A549 (cell line): ENCODE results near the gene INTS12. TPM values are rescaled to one million over a fixed set of nuclear protein-coding genes. Genes with fewer than 3 reads are reported as not detected.

Experiments used
- ATAC-seq, 2 experiments: fragments of 200-7000 bp in 1 of 2; fragments of >200 bp in 1 of 2; cut with Nextera tagmentation in 1 of 2; cut with Tn5 transposase in 1 of 2; 3 replicates each; pipeline versions ENCODE4 v1.8.0 to v1.9.1; 2018 to 2020; ENCODE audit warnings: mild to moderate bottlenecking in 1 of 2, moderate library complexity in 1 of 2
- CTCF ChIA-PET: fragments of 300-600 bp; sonication (Branson Sonifier 250); formaldehyde crosslinking; extraction: SDS; loops from one replicate; lab custom pipeline; 2021; ENCODE audit warnings: antibody characterized with exemption, inconsistent platforms; lab: Yijun Ruan, JAX
- POLR2A ChIA-PET: fragments of 350-600 bp; formaldehyde crosslinking; extraction: SDS; loops from one replicate; lab custom pipeline; 2021; ENCODE audit warnings: antibody characterized with exemption, inconsistent platforms; lab: Yijun Ruan, JAX
- DNase-seq, 2 experiments: peaks; one replicate each; pipeline versions ENCODE4 v3.0.0 to v3.0.0-alpha.2; 2011 to 2016; ENCODE audit warnings: low read depth in 1 of 2, low spot score in 1 of 2
- FAIRE-seq: peaks from 2 replicates; lab custom pipeline; 2011; peaks lifted over from hg19 to GRCh38; lab: Jason Lieb, UNC
- H3K27ac ChIP-seq, 2 experiments: fragments of >200 bp; sonication (Bioruptor Twin); formaldehyde crosslinking; 3 replicates each; pipeline ENCODE4 v1.5.1; 2016 to 2017
- H3K4me1 ChIP-seq: fragments of >200 bp; sonication (Bioruptor Twin); formaldehyde crosslinking; 3 replicates; pipeline ENCODE4 v1.6.1; 2016
- H3K4me2 ChIP-seq: fragments of >200 bp; sonication (Bioruptor Twin); formaldehyde crosslinking; 3 replicates; pipeline ENCODE4 v1.6.1; 2016
- H3K4me3 ChIP-seq: fragments of >200 bp; sonication (Bioruptor Twin); formaldehyde crosslinking; 3 replicates; pipeline ENCODE4 v1.5.1; 2016
- H3K9me3 ChIP-seq: fragments of >200 bp; sonication (Bioruptor Twin); formaldehyde crosslinking; 3 replicates; pipeline ENCODE4 v1.6.1; 2016
- CBX2 ChIP-seq: fragments of 200-600 bp; sonication (generic); IDR thresholded peaks from 2 replicates; pipeline ENCODE4 v1.6.1; 2016; ENCODE audit warnings: low read depth, mild to moderate bottlenecking, borderline replicate concordance
- CBX8 ChIP-seq: fragments of 200-600 bp; sonication (generic); IDR thresholded peaks from 2 replicates; pipeline ENCODE4 v1.6.1; 2016
- CHD2 ChIP-seq: fragments of 150-350 bp; IDR thresholded peaks from 2 replicates; pipeline ENCODE4 v1.6.1; 2014; ENCODE audit warnings: low read length; ENCODE audit not compliant: partially characterized antibody
- EHF ChIP-seq: fragments of 250-450 bp; sonication (Bioruptor Pico); IDR thresholded peaks from 2 replicates; pipeline ENCODE4 v1.5.0; 2020; ENCODE audit warnings: mild to moderate bottlenecking
- ESRRA ChIP-seq: fragments of 150-350 bp; IDR thresholded peaks from 2 replicates; pipeline ENCODE4 v1.6.1; 2014; ENCODE audit warnings: mild to moderate bottlenecking, low read length, borderline replicate concordance
- FOSB ChIP-seq: fragments of 250-450 bp; sonication (Bioruptor Pico); IDR thresholded peaks from 2 replicates; pipeline ENCODE4 v1.5.0; 2020; ENCODE audit warnings: mild to moderate bottlenecking, moderate library complexity
- JUNB ChIP-seq: fragments of >200 bp; sonication (Bioruptor Twin); formaldehyde crosslinking; IDR thresholded peaks from 2 replicates; pipeline ENCODE4 v1.6.1; 2016
- MAFK ChIP-seq: fragments of 450-650 bp; IDR thresholded peaks from 2 replicates; pipeline ENCODE4 v1.6.1; 2014; ENCODE audit not compliant: partially characterized antibody
- MAZ ChIP-seq: fragments of 150-350 bp; IDR thresholded peaks from 2 replicates; pipeline ENCODE4 v1.6.1; 2014; ENCODE audit warnings: antibody characterized with exemption, low read depth, low read length, borderline replicate concordance
- NPAS2 ChIP-seq: fragments of 250-450 bp; sonication (Bioruptor Pico); IDR thresholded peaks from 2 replicates; pipeline ENCODE4 v1.8.0; 2022; ENCODE audit warnings: mild to moderate bottlenecking, moderate library complexity, borderline replicate concordance
- RAD21 ChIP-seq, 2 experiments: fragments of >200 bp in 1 of 2; sonication (Bioruptor Twin) in 1 of 2; formaldehyde crosslinking in 1 of 2; IDR thresholded peaks in 1 of 2; conservative IDR thresholded peaks in 1 of 2; 2 replicates in 1 of 2; 3 replicates in 1 of 2; pipeline ENCODE4 v1.6.1; 2012 to 2018; ENCODE audit warnings: inconsistent platforms in 1 of 2
- ZC3H11A ChIP-seq: fragments of 450-650 bp; IDR thresholded peaks from 2 replicates; pipeline ENCODE4 v1.6.1; 2014; ENCODE audit warnings: antibody characterized with exemption, mild to moderate bottlenecking
- ZNF302 ChIP-seq: fragments of 250-450 bp; sonication (Bioruptor Pico); IDR thresholded peaks from 2 replicates; pipeline ENCODE4 v1.9.0; 2021; ENCODE audit warnings: inconsistent platforms, mild to moderate bottlenecking, moderate library complexity
- WGBS: methylation state at CpG from one replicate; pipeline ENCODE4 v1.1.6; 2017; ENCODE audit errors: missing lambda C conversion rate; 5-methylcytosine and 5-hydroxymethylcytosine counted together
- polyA plus RNA-seq, 4 experiments: library from polyadenylated mRNA; depleted of rRNA in 3 of 4; stranded (reverse); fragments of >200 nt; fragmentation: RNase III in 1 of 4; extraction: RNeasy Plus Mini Kit Qiagen cat#74134 plus additional on column Dnase treatment in 1 of 4; gene quantifications; 2 replicates in 3 of 4; 3 replicates in 1 of 4; pipeline ENCODE4 v1.2.3, GENCODE V29; 2011 to 2017
- TF ChIP-seq, protein P1 (sequence below): fragments of 250-450 bp; sonication (Bioruptor Pico); IDR thresholded peaks from 2 replicates; pipeline ENCODE4 v1.5.0; 2020; ENCODE audit warnings: low read depth, mild to moderate bottlenecking, moderate library complexity
- TF ChIP-seq, protein P2 (sequence below): fragments of >200 bp; sonication (Bioruptor Twin); formaldehyde crosslinking; IDR thresholded peaks from 3 replicates; pipeline ENCODE4 v1.6.1; 2016
- TF ChIP-seq, protein P3 (sequence below): IDR thresholded peaks from 2 replicates; pipeline ENCODE4 v1.6.1; 2012
- TF ChIP-seq, protein P4 (sequence below): fragments of >200 bp; sonication (Bioruptor Twin); formaldehyde crosslinking; IDR thresholded peaks from 2 replicates; pipeline ENCODE4 v1.6.1; 2016
- TF ChIP-seq, protein P5 (sequence below): IDR thresholded peaks from 2 replicates; pipeline ENCODE4 v1.6.1; 2012; ENCODE audit warnings: low read depth, borderline replicate concordance
- TF ChIP-seq, protein P6 (sequence below): fragments of >200 bp; sonication (Bioruptor Twin); formaldehyde crosslinking; IDR thresholded peaks from 3 replicates; pipeline ENCODE4 v1.5.1; 2016
- TF ChIP-seq, protein P7 (sequence below): fragments of 250-450 bp; sonication (Bioruptor Pico); IDR thresholded peaks from 2 replicates; pipeline ENCODE4 v1.5.0; 2021; ENCODE audit warnings: mild to moderate bottlenecking, moderate library complexity, borderline replicate concordance

Gene INTS12
- polyA plus RNA-seq, 2 of the 4 experiments (the other 2 are of a cell fraction), result 13.0 to 39.0 TPM

DNA sequence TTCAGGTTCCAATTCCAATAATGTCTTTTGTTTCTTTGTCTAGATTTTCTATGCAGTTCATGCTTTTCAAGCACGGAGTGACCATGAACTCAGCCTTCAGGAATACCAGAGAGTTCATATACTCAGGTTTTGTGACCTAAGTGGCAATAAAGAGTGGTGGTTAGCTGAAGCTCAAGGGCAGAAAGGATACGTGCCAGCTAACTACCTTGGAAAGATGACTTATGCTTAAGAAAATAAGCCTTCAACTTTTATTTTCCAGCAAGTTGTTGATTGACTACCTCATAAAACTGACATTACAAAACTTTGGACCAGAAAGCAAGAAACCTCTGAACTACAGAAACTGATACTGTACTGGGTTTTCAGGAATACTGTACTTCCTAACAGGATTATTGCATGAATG, 30.8 kb downstream of the INTS12 start (continued):
- TF ChIP-seq RAD21 (conservative IDR thresholded peaks at IDR 0.05 in 1 of 2, IDR thresholded peaks at IDR 0.05 in 1 of 2), result no peak
- TF ChIP-seq ZNF302 (CRISPR knock-in tag), result no peak
- TF ChIP-seq, protein P1, sequence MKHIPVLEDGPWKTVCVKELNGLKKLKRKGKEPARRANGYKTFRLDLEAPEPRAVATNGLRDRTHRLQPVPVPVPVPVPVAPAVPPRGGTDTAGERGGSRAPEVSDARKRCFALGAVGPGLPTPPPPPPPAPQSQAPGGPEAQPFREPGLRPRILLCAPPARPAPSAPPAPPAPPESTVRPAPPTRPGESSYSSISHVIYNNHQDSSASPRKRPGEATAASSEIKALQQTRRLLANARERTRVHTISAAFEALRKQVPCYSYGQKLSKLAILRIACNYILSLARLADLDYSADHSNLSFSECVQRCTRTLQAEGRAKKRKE (CRISPR knock-in tag), result no peak
- TF ChIP-seq CBX8, result no peak
- TF ChIP-seq, protein P2, sequence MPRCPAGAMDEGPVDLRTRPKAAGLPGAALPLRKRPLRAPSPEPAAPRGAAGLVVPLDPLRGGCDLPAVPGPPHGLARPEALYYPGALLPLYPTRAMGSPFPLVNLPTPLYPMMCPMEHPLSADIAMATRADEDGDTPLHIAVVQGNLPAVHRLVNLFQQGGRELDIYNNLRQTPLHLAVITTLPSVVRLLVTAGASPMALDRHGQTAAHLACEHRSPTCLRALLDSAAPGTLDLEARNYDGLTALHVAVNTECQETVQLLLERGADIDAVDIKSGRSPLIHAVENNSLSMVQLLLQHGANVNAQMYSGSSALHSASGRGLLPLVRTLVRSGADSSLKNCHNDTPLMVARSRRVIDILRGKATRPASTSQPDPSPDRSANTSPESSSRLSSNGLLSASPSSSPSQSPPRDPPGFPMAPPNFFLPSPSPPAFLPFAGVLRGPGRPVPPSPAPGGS, result no peak
- no peak for TF ChIP-seq JUNB
- TF ChIP-seq, protein P3, sequence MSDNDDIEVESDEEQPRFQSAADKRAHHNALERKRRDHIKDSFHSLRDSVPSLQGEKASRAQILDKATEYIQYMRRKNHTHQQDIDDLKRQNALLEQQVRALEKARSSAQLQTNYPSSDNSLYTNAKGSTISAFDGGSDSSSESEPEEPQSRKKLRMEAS, result no peak
- TF ChIP-seq, protein P4, sequence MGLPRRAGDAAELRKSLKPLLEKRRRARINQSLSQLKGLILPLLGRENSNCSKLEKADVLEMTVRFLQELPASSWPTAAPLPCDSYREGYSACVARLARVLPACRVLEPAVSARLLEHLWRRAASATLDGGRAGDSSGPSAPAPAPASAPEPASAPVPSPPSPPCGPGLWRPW, result no peak

DNA sequence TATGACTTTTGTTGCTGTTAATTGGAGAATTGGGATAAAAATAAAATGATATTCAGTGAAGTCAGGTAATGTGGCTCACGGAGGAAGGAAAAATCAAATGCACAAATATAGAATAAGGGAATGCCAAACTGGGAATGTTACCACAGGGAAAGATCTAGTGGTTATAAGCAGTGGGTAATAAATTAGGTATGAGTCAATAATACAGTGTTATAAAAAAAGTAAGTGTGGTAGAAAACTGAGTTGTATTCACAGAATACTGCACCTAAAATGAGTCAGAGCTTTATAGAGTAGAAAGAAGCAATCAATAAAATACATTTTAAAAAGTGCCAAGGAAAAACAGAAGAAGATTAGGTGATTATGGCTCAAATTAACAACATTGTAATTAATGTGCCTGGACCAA, 34.5 kb downstream of the INTS12 start:
- TF ChIP-seq, protein P5, sequence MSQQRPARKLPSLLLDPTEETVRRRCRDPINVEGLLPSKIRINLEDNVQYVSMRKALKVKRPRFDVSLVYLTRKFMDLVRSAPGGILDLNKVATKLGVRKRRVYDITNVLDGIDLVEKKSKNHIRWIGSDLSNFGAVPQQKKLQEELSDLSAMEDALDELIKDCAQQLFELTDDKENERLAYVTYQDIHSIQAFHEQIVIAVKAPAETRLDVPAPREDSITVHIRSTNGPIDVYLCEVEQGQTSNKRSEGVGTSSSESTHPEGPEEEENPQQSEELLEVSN, result no peak
- TF ChIP-seq NPAS2 (CRISPR knock-in tag), result no peak
- no peak for TF ChIP-seq CHD2
- no peak for TF ChIP-seq MAFK
- no peak for TF ChIP-seq FOSB (CRISPR knock-in tag)
- TF ChIP-seq MAZ, result no peak
- H3K4me1 ChIP-seq, result no peaks in the 10 kb centered on the region
- ChIA-PET CTCF (no interaction called here), POLR2A (no interaction called here)
- H3K4me3 ChIP-seq, result no peak overlapping the region
- no peak overlapping the region for H3K4me2 ChIP-seq
- FAIRE-seq, result no peak
- WGBS, result 71% methylated on average over 1 of the region's 1 CpG
- no peak overlapping the region for H3K27ac ChIP-seq
- no peak for ATAC-seq
- DNase-seq, result no peak
- no peaks in the 10 kb centered on the region for H3K9me3 ChIP-seq

DNA sequence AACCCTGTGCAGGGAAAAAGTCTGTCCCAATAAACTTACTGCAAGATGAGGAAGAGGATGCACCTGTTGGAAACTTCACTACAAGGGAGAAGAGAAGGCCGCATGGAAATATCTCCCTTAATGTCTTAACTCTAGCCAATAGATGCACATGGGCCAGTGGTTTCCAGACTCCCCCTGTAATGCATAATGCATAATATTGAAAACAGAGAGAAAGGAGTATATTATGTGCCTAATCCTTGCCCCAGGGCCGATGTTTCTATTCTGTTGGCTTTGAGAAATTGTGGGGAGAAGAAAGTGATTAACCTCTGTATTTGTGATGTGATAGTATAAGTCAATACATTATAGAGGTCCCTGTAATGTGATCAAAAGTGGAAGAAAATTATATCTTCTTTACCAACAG, 37.2 kb downstream of the INTS12 start:
- Histone ChIP-seq H3K4me2 (no peak overlapping the region), H3K27ac (no peak overlapping the region), H3K9me3 (no peaks in the 10 kb centered on the region), H3K4me3 (no peak overlapping the region), H3K4me1 (no peaks in the 10 kb centered on the region)
- POLR2A ChIA-PET, result no interaction called here
- TF ChIP-seq, protein P6, sequence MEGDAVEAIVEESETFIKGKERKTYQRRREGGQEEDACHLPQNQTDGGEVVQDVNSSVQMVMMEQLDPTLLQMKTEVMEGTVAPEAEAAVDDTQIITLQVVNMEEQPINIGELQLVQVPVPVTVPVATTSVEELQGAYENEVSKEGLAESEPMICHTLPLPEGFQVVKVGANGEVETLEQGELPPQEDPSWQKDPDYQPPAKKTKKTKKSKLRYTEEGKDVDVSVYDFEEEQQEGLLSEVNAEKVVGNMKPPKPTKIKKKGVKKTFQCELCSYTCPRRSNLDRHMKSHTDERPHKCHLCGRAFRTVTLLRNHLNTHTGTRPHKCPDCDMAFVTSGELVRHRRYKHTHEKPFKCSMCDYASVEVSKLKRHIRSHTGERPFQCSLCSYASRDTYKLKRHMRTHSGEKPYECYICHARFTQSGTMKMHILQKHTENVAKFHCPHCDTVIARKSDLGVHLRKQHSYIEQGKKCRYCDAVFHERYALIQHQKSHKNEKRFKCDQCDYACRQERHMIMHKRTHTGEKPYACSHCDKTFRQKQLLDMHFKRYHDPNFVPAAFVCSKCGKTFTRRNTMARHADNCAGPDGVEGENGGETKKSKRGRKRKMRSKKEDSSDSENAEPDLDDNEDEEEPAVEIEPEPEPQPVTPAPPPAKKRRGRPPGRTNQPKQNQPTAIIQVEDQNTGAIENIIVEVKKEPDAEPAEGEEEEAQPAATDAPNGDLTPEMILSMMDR, result no peak
- TF ChIP-seq ESRRA (no peak), CBX2 (no peak), ZC3H11A (no peak), EHF (CRISPR knock-in tag) (no peak)
- TF ChIP-seq, protein P7, sequence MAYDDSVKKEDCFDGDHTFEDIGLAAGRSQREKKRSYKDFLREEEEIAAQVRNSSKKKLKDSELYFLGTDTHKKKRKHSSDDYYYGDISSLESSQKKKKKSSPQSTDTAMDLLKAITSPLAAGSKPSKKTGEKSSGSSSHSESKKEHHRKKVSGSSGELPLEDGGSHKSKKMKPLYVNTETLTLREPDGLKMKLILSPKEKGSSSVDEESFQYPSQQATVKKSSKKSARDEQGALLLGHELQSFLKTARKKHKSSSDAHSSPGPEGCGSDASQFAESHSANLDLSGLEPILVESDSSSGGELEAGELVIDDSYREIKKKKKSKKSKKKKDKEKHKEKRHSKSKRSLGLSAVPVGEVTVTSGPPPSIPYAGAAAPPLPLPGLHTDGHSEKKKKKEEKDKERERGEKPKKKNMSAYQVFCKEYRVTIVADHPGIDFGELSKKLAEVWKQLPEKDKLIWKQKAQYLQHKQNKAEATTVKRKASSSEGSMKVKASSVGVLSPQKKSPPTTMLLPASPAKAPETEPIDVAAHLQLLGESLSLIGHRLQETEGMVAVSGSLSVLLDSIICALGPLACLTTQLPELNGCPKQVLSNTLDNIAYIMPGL (CRISPR knock-in tag), result no peak
- DNase-seq (no peak), ATAC-seq (no peak), FAIRE-seq (no peak)
- WGBS, result 64% methylated on average over 2 of the region's 2 CpGs
- CTCF ChIA-PET, result no interaction called here
